Mesothelial cell of epicardium (in vitro differentiated cells): ENCODE results near the gene BPIFA2. TPM values are rescaled to one million over a fixed set of nuclear protein-coding genes. Genes with fewer than 3 reads are reported as not detected.

ENCODE experiments used
- DNase-seq, 2 experiments: peaks; one replicate each; pipeline ENCODE4 v3.0.0; 2021; ENCODE audit warnings: low spot score in 2 of 2; ENCODE audit not compliant: unreplicated experiment in 2 of 2
- H3K27ac Mint-ChIP-seq: 2 replicates; pipeline ENCODE4 v1.8.0; 2021; ENCODE audit warnings: mixed read lengths
- H3K27me3 Mint-ChIP-seq: 2 replicates; pipeline ENCODE4 v1.8.0; 2021; ENCODE audit warnings: low read depth, mixed read lengths
- H3K36me3 Mint-ChIP-seq: 2 replicates; pipeline ENCODE4 v1.8.0; 2021; ENCODE audit warnings: mixed read lengths
- H3K4me1 Mint-ChIP-seq: 2 replicates; pipeline ENCODE4 v1.8.0; 2021; ENCODE audit warnings: mixed read lengths
- H3K4me3 Mint-ChIP-seq: 2 replicates; pipeline ENCODE4 v1.8.0; 2021; ENCODE audit warnings: mild to moderate bottlenecking, moderate library complexity, mixed read lengths
- H3K9me3 Mint-ChIP-seq: 2 replicates; pipeline ENCODE4 v1.8.0; 2021; ENCODE audit warnings: mixed read lengths
- total RNA-seq: library from RNA; stranded (reverse); gene quantifications from 3 replicates; pipeline ENCODE4 v1.2.1, GENCODE V29; 2021
- TF ChIP-seq, protein P1 (sequence below): fragments of 200-600 bp; sonication (generic); IDR thresholded peaks from one replicate; pipeline ENCODE4 v1.5.0; 2021; ENCODE audit warnings: antibody characterized with exemption; ENCODE audit not compliant: unreplicated experiment

Gene BPIFA2
- total RNA-seq, 1 donor from 2014 or later = not detected

DNA sequence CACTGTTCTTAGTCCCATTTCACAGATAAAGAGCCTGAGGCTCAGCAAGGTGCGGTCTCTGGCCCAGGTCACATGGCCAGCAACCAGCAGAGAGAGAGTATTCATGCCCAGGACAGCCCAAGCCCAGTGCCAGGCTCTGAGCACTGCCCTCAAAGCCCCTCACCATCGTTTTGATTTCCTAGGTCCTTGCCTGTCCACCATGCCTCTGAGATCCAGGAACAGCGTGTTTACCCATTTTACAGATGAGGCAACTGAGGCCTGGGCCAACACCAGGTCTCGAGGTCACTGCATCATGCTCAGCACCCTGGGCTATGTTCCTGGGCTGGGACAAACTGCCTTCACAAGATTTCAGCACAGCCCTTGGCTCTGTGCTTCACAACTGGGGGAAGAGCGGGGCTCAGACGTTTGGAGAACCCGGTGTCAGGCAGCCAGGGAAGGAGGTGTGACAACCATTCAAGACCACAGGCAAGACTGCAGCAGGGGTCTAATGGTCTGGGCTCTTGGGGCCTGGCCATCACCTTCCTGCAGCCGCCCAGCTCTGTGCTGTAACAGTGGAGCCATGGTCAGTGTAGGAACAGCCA lies 1.3 kb upstream of the BPIFA2 start:
- no peaks in the 10 kb centered on the region for H3K36me3 Mint-ChIP-seq

DNA sequence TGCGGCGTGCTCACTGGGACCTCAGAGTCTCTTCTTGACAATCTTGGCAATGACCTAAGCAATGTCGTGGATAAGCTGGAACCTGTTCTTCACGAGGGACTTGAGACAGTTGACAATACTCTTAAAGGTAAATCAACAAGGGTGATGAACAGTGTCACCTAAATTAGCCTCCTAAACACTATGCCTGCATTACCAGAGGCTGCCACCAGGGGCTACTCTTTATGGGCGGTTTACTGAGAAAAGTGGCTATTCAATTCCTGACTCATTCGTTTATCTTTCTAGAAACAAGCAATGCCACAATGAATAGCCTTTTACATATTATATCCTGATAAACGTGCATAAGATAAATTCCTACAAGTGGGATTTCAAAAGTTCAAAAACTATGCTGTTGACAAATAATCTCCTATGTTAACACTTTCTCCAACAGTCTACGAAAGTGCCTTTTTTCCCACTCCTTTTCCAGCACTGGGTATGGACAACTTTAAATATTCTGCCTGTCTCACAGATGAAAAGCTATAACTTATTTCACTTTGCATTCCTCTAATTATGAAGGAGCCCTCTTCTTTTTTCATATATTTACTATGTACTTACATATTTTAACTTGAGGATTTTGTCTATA lies 1.3 kb downstream of the BPIFA2 start:
- DNase-seq = no peak
- Mint-ChIP-seq H3K36me3 (no peaks in the 10 kb centered on the region), H3K27me3 (peaks cover 11% of the 10 kb centered on the region), H3K9me3 (peaks cover 29% of the 10 kb centered on the region), H3K4me3 (no peak overlapping the region), H3K4me1 (peaks cover 4% of the 10 kb centered on the region), H3K27ac (no peak overlapping the region)
- TF ChIP-seq, protein P1, sequence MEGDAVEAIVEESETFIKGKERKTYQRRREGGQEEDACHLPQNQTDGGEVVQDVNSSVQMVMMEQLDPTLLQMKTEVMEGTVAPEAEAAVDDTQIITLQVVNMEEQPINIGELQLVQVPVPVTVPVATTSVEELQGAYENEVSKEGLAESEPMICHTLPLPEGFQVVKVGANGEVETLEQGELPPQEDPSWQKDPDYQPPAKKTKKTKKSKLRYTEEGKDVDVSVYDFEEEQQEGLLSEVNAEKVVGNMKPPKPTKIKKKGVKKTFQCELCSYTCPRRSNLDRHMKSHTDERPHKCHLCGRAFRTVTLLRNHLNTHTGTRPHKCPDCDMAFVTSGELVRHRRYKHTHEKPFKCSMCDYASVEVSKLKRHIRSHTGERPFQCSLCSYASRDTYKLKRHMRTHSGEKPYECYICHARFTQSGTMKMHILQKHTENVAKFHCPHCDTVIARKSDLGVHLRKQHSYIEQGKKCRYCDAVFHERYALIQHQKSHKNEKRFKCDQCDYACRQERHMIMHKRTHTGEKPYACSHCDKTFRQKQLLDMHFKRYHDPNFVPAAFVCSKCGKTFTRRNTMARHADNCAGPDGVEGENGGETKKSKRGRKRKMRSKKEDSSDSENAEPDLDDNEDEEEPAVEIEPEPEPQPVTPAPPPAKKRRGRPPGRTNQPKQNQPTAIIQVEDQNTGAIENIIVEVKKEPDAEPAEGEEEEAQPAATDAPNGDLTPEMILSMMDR = peak; percentile 82

More for the DNA sequence above, 1.3 kb upstream of the BPIFA2 start:
- Mint-ChIP-seq H3K4me1 (no peaks in the 10 kb centered on the region), H3K27ac (no peak overlapping the region), H3K4me3 (no peak overlapping the region), H3K9me3 (peaks cover 29% of the 10 kb centered on the region), H3K27me3 (peaks cover 28% of the 10 kb centered on the region)
- TF ChIP-seq, protein P1 = no peak
- peak in 1 of 2 experiments; percentile 26 for DNase-seq

- peaks cover 9% of the 10 kb centered on the region for H3K4me1 Mint-ChIP-seq
- peaks cover 29% of the 10 kb centered on the region for H3K9me3 Mint-ChIP-seq
- H3K36me3 Mint-ChIP-seq = no peaks in the 10 kb centered on the region
- TF ChIP-seq, protein P1 = no peak
- H3K27ac Mint-ChIP-seq = no peak overlapping the region
- peaks cover 3% of the 10 kb centered on the region for H3K27me3 Mint-ChIP-seq
- no peak overlapping the region for H3K4me3 Mint-ChIP-seq
- DNase-seq = no peak
Observed at GRCh38 chr20:33172781-33173180, 4.8 kb downstream of the BPIFA2 start.

DNA sequence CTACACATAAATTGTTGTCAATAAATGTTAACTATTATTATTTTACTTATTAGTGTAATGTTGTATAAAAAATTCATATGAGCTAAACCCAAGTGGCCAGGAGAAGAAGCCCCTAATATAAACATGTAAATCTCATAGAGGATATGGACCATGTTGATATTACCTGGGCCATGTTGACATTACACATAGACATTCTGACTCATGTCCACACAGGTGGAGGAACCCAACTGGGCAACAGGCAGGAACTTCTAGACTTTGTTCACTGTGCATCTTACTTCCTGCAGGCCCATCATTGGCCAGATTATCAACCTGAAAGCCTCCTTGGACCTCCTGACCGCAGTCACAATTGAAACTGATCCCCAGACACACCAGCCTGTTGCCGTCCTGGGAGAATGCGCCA lies 7.2 kb downstream of the BPIFA2 start:
- Mint-ChIP-seq H3K4me3 (no peak overlapping the region), H3K27me3 (peaks cover 3% of the 10 kb centered on the region), H3K4me1 (peaks cover 18% of the 10 kb centered on the region)

DNA sequence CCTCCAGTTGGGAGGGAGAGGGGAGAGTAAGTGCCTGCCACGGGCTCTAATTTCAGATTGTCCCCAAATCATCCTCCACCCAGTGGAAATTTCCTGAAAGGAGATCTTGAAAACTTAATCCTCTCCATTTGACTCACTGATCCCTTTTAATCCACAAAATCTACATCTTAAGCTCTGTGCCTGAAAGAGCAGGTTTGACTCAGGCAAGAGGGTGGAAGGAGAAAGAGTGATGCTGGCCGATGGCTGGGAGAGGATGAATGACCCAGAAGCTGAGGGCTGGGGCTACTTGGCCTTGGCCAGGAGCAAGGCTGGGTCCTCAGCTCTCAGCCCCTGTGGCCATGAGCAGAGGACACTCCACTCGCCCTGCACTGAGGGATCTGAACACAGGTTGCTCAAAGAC lies 8.1 kb downstream of the BPIFA2 start:
- no peaks in the 10 kb centered on the region for H3K36me3 Mint-ChIP-seq
- H3K27ac Mint-ChIP-seq = no peak overlapping the region
- DNase-seq = no peak
- H3K4me3 Mint-ChIP-seq = no peak overlapping the region
- peaks cover 18% of the 10 kb centered on the region for H3K4me1 Mint-ChIP-seq
- TF ChIP-seq, protein P1 = no peak
- peaks cover 3% of the 10 kb centered on the region for H3K27me3 Mint-ChIP-seq
- H3K9me3 Mint-ChIP-seq = peaks cover 4% of the 10 kb centered on the region

More for the DNA sequence above, 7.2 kb downstream of the BPIFA2 start:
- H3K9me3 Mint-ChIP-seq = peaks cover 14% of the 10 kb centered on the region
- H3K27ac Mint-ChIP-seq = no peak overlapping the region
- H3K36me3 Mint-ChIP-seq = no peaks in the 10 kb centered on the region
- DNase-seq = no peak
- TF ChIP-seq, protein P1 = no peak
